Mammary epithelial cell (primary cell): ENCODE measurements around the gene CCDC172.

Source experiments
- CTCF ChIP-seq, 2 donors: IDR thresholded peaks in 1 of 2; conservative IDR thresholded peaks in 1 of 2; 2 replicates each; pipeline ENCODE4 v1.5.1; 2011 to 2012; ENCODE audit warnings: inconsistent platforms in 2 of 2, low read length in 2 of 2, mild to moderate bottlenecking in 2 of 2, control low read depth in 1 of 2, low read depth in 1 of 2; ENCODE audit not compliant: insufficient read depth in 1 of 2; ENCODE audit errors: extremely low read depth in 1 of 2
- EZH2 ChIP-seq: IDR thresholded peaks from 2 replicates; pipeline ENCODE4 v1.6.1; 2012; ENCODE audit warnings: low read length, inconsistent platforms, borderline replicate concordance

GRCh38 chr10:116307455-116307854, 16.8 kb upstream of the CCDC172 start:
- TF ChIP-seq CTCF (conservative IDR thresholded peaks at IDR 0.05 in 1 of 2, IDR thresholded peaks at IDR 0.05 in 1 of 2; ENCODE audit: extremely low read depth in 1 of 2, insufficient read depth in 1 of 2, low read depth in 1 of 2, low read length in 2 of 2) (no peak), EZH2 (no peak)
